ENCODE measurements around the gene NEK1.

Gene NEK1

DNA sequence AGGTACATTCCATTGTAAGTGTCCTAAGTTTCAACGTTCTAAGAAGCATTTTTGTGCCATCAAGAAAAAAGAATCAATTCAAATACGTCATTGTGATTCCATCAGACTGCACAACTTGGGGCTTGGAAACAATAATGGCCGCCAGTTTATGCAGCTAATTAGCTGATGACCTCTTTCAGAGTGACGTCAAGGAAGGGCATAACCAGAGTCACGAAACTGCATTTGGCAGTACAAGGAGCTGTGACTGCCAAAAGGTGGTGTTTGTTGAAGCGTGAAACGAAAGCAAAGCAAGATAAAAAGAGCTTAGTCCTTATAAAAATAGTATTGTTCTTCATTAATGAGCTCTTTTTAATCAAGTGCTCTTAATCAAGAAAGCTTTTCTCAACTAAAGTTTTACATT is 260.5 kb downstream of the NEK1 start:
- H4K20me1 ChIP-seq (ENCODE audit: insufficient read depth, low read length) = no peaks in the 10 kb centered on the region
- no peak overlapping the region for H3K4me3 ChIP-seq (ENCODE audit: low read depth in 1 of 2, low read length in 2 of 2)
- no peak overlapping the region for H3K4me2 ChIP-seq (ENCODE audit: insufficient read depth, low read length)
- H3K4me1 ChIP-seq (ENCODE audit: insufficient read depth, low read length) = no peaks in the 10 kb centered on the region
- H3K27ac ChIP-seq (ENCODE audit: low read length) = no peak overlapping the region
- H2AFZ ChIP-seq (ENCODE audit: low read depth, low read length) = no peak overlapping the region
- TF ChIP-seq, protein P1, sequence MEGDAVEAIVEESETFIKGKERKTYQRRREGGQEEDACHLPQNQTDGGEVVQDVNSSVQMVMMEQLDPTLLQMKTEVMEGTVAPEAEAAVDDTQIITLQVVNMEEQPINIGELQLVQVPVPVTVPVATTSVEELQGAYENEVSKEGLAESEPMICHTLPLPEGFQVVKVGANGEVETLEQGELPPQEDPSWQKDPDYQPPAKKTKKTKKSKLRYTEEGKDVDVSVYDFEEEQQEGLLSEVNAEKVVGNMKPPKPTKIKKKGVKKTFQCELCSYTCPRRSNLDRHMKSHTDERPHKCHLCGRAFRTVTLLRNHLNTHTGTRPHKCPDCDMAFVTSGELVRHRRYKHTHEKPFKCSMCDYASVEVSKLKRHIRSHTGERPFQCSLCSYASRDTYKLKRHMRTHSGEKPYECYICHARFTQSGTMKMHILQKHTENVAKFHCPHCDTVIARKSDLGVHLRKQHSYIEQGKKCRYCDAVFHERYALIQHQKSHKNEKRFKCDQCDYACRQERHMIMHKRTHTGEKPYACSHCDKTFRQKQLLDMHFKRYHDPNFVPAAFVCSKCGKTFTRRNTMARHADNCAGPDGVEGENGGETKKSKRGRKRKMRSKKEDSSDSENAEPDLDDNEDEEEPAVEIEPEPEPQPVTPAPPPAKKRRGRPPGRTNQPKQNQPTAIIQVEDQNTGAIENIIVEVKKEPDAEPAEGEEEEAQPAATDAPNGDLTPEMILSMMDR (IDR thresholded peaks at IDR 0.05; ENCODE audit: borderline replicate concordance, extremely low read depth, low read length, poor library complexity, severe bottlenecking) = no peak
- no peak for TF ChIP-seq EZH2 (IDR thresholded peaks at IDR 0.05; ENCODE audit: borderline replicate concordance, low read depth, low read length, severe bottlenecking)
- H3K79me2 ChIP-seq (ENCODE audit: insufficient read depth, low read length) = no peaks in the 10 kb centered on the region
- no peak overlapping the region for H3K9ac ChIP-seq (ENCODE audit: low read depth, low read length)
- no peaks in the 10 kb centered on the region for H3K36me3 ChIP-seq (ENCODE audit: insufficient read depth, low read length)
- H3K9me3 ChIP-seq (ENCODE audit: insufficient read depth, low read length, severe bottlenecking) = no peaks in the 10 kb centered on the region
- no peaks in the 10 kb centered on the region for H3K27me3 ChIP-seq (ENCODE audit: insufficient read depth, low read length, poor library complexity)
- ATAC-seq (ENCODE audit: insufficient read depth, low read depth) = no peak
- no peak for DNase-seq

DNA sequence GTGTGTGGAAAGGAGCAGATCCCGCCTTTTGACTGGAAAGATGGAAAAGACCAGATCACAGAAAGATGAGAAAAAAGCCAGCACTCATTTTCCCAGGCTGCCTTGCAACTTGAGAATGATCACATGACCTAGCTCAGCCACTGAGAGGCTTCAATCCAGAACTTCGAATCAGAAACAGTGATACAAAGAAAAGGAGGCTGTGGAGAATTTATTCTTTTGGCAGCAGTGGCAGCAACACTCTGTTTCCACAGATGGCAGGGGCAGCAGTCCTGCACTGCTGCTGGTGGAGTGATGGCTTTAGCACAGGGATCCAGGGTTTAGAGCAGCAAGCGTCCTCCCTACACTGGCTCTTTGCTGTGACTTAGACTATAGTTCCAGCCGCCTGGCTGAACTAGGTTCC is 263.8 kb downstream of the NEK1 start:
- Histone ChIP-seq H3K27me3 (ENCODE audit: insufficient read depth, low read length, poor library complexity) (no peaks in the 10 kb centered on the region), H3K36me3 (ENCODE audit: insufficient read depth, low read length) (no peaks in the 10 kb centered on the region), H3K9me3 (ENCODE audit: insufficient read depth, low read length, severe bottlenecking) (no peaks in the 10 kb centered on the region), H3K4me3 (ENCODE audit: low read depth in 1 of 2, low read length in 2 of 2) (no peak overlapping the region), H3K4me2 (ENCODE audit: insufficient read depth, low read length) (no peak overlapping the region), H3K79me2 (ENCODE audit: insufficient read depth, low read length) (no peaks in the 10 kb centered on the region), H2AFZ (ENCODE audit: low read depth, low read length) (no peak overlapping the region), H3K9ac (ENCODE audit: low read depth, low read length) (no peak overlapping the region), H3K4me1 (ENCODE audit: insufficient read depth, low read length) (no peaks in the 10 kb centered on the region), H4K20me1 (ENCODE audit: insufficient read depth, low read length) (no peaks in the 10 kb centered on the region), H3K27ac (ENCODE audit: low read length) (no peak overlapping the region)
- DNase-seq (no peak), ATAC-seq (ENCODE audit: insufficient read depth, low read depth) (no peak)
- TF ChIP-seq, protein P1 (IDR thresholded peaks at IDR 0.05; ENCODE audit: borderline replicate concordance, extremely low read depth, low read length, poor library complexity, severe bottlenecking) = no peak
- no peak for TF ChIP-seq EZH2 (IDR thresholded peaks at IDR 0.05; ENCODE audit: borderline replicate concordance, low read depth, low read length, severe bottlenecking)

DNA sequence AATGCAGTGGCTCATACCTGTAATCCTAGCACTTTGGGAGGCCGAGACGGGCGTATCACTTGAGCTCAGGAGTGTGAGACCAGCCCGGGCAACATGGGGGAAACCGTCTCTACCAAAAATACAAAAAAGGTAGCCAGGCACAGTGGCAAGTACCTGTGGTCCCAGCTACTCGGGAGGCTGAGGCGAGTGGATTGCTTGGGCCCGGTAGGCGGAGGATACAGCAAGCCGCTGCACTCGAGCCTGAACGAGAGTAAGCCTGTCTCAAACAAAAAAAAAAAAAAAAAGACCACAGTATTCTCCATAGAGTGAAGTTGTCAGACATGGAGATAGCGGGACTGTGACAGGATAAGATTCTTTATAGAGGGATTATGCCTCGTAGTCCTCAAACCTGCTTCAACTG is 265.5 kb downstream of the NEK1 start:
- no peak overlapping the region for H3K27ac ChIP-seq (ENCODE audit: low read length)
- no peak overlapping the region for H3K9ac ChIP-seq (ENCODE audit: low read depth, low read length)
- H4K20me1 ChIP-seq (ENCODE audit: insufficient read depth, low read length) = no peaks in the 10 kb centered on the region
- no peaks in the 10 kb centered on the region for H3K36me3 ChIP-seq (ENCODE audit: insufficient read depth, low read length)
- ATAC-seq (ENCODE audit: insufficient read depth, low read depth) (no peak), DNase-seq (no peak)
- TF ChIP-seq, protein P1 (IDR thresholded peaks at IDR 0.05; ENCODE audit: borderline replicate concordance, extremely low read depth, low read length, poor library complexity, severe bottlenecking) = no peak
- no peak for TF ChIP-seq EZH2 (IDR thresholded peaks at IDR 0.05; ENCODE audit: borderline replicate concordance, low read depth, low read length, severe bottlenecking)
- H3K79me2 ChIP-seq (ENCODE audit: insufficient read depth, low read length) = no peaks in the 10 kb centered on the region
- no peaks in the 10 kb centered on the region for H3K4me1 ChIP-seq (ENCODE audit: insufficient read depth, low read length)
- H2AFZ ChIP-seq (ENCODE audit: low read depth, low read length) = no peak overlapping the region
- no peaks in the 10 kb centered on the region for H3K27me3 ChIP-seq (ENCODE audit: insufficient read depth, low read length, poor library complexity)
- no peak overlapping the region for H3K4me3 ChIP-seq (ENCODE audit: low read depth in 1 of 2, low read length in 2 of 2)
- H3K9me3 ChIP-seq (ENCODE audit: insufficient read depth, low read length, severe bottlenecking) = no peaks in the 10 kb centered on the region
- H3K4me2 ChIP-seq (ENCODE audit: insufficient read depth, low read length) = no peak overlapping the region

DNA sequence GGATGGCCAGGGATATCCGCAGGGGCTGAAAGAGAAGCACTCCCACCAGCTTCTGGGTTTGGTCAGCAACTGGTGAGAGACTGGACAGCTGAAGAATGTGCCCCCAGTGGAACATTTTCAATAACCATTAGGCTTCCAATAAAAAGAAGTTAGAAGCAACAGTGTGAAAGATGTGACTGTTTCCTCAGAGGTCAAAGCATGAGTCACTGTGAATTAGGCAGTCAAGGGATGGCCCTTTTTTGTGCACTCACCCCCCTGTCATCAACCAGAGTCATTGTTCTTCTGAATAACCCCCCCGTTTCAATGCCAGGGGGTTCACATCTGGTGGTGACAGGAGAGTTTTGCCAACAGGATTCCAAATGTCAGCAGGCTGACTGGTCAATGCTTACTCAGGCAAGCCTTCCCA is 267.1 kb downstream of the NEK1 start:
- Histone ChIP-seq H2AFZ (ENCODE audit: low read depth, low read length) (no peak overlapping the region), H3K27ac (ENCODE audit: low read length) (no peak overlapping the region)
- no peak for ATAC-seq (ENCODE audit: insufficient read depth, low read depth)

More for the DNA sequence above, 267.1 kb downstream of the NEK1 start:
- TF ChIP-seq EZH2 (IDR thresholded peaks at IDR 0.05; ENCODE audit: borderline replicate concordance, low read depth, low read length, severe bottlenecking) = no peak
- TF ChIP-seq, protein P1 (IDR thresholded peaks at IDR 0.05; ENCODE audit: borderline replicate concordance, extremely low read depth, low read length, poor library complexity, severe bottlenecking) = no peak
- no peak overlapping the region for H3K9ac ChIP-seq (ENCODE audit: low read depth, low read length)
- no peaks in the 10 kb centered on the region for H3K36me3 ChIP-seq (ENCODE audit: insufficient read depth, low read length)
- no peaks in the 10 kb centered on the region for H3K4me1 ChIP-seq (ENCODE audit: insufficient read depth, low read length)
- H3K27me3 ChIP-seq (ENCODE audit: insufficient read depth, low read length, poor library complexity) = no peaks in the 10 kb centered on the region
- H4K20me1 ChIP-seq (ENCODE audit: insufficient read depth, low read length) = no peaks in the 10 kb centered on the region
- no peaks in the 10 kb centered on the region for H3K79me2 ChIP-seq (ENCODE audit: insufficient read depth, low read length)
- no peaks in the 10 kb centered on the region for H3K9me3 ChIP-seq (ENCODE audit: insufficient read depth, low read length, severe bottlenecking)
- H3K4me2 ChIP-seq (ENCODE audit: insufficient read depth, low read length) = no peak overlapping the region
- no peak for DNase-seq
- H3K4me3 ChIP-seq (ENCODE audit: low read depth in 1 of 2, low read length in 2 of 2) = no peak overlapping the region
